ENCODE data around the gene GLG1.
"Not testable (repeated sequence)": the region's sequence is repeated elsewhere in the genome, so short reads cannot be mapped to it uniquely, and the experiment has no call there.

Gene GLG1

DNA sequence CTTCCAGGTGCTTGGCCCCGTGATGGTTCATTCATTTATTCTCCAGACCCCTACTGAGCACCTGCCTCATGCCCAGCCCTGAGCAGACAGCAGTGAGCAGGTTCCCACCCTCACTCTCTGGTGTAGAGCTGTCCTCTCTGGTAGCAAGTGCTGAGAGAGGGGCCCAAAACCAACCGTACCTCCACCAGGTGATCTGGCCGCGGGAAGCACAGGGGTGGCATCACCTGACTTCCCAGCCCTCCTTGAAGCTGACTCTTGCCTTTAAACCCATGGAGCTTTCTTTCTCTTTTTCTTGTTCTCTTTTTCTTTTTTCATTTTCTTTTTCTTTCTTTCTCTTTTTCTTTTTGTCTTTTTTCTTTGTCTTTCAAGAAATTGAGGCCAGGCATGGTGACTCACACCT is 206.7 kb downstream of the GLG1 start:
- not testable (repeated sequence) for DNase-seq

DNA sequence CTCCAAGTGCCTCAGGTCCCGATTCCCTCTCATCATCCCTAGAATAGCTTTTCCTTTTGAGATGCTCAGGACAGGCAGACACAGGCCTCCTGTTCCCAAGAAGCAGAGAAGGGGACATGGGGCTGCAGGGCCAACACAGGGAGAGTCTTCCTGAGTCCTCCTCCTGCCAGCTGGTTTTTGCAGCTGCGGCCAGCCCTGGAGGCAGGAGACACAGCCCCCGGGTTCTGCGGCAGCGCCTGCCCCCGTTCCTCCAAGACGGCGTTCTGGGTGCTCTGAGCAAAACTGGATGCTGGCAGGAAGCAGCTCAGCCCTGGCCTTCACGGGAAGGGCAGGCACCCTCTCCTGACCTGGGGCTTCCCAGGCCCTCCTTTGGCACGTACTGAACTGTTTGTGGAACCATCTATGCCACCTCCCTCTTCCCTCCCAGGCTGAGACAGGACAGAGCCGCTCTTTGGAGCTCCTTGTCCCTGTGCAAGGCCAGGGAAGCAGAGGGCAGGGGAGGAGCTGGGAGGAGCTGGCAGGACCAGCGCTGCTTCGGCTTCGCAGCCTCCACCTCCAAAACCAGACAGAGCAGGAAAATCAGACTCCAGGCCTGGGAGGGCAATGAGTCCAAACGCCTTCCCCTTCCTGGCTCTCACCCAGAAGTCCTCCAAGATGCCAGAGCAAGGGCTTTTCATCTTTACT is 208.6 kb downstream of the GLG1 start:
- DNase-seq: not testable (repeated sequence)
